SKM-1 treated with dmso at 0.1 percent for 144 hours (cell line): ENCODE data around the gene LIMS1.
"Not testable (repeated sequence)": the region's sequence is repeated elsewhere in the genome, so short reads cannot be mapped to it uniquely, and the experiment has no call there.

ENCODE experiments used
- DNase-seq: peaks from one replicate; lab custom pipeline; 2025; ENCODE audit not compliant: unreplicated experiment; lab: John Stamatoyannopoulos, UW

LIMS1 gene

GRCh38 chr2:108548208-108549003 lies 14.1 kb downstream of the LIMS1 start:
- DNase-seq = no peak

GRCh38 chr2:108552566-108552965 lies 18.3 kb downstream of the LIMS1 start:
- DNase-seq = no peak

- no peak for DNase-seq
These were observed 19.1 kb downstream of the LIMS1 start for GRCh38 chr2:108553209-108553919.

- DNase-seq = no peak
These were observed 20.3 kb downstream of the LIMS1 start for GRCh38 chr2:108554528-108554927.

- DNase-seq = no peak
These were observed 21.3 kb downstream of the LIMS1 start for GRCh38 chr2:108555572-108555971.

GRCh38 chr2:108556581-108556980 lies 22.3 kb downstream of the LIMS1 start:
- DNase-seq = not testable (repeated sequence)

- no peak for DNase-seq
These were observed 26.1 kb downstream of the LIMS1 start for GRCh38 chr2:108560241-108560811.

GRCh38 chr2:108560895-108561530 lies 26.7 kb downstream of the LIMS1 start:
- no peak for DNase-seq

- DNase-seq = no peak
These were observed 28.0 kb downstream of the LIMS1 start for GRCh38 chr2:108562274-108562673.

- no peak for DNase-seq
These were observed 30.2 kb downstream of the LIMS1 start for GRCh38 chr2:108564510-108564909.

- DNase-seq = no peak
These were observed 31.6 kb downstream of the LIMS1 start for GRCh38 chr2:108565778-108566375.

GRCh38 chr2:108570416-108570815 lies 36.1 kb downstream of the LIMS1 start:
- no peak for DNase-seq

GRCh38 chr2:108571286-108571685 lies 37.0 kb downstream of the LIMS1 start:
- DNase-seq = no peak

- DNase-seq = no peak
These were observed 38.8 kb downstream of the LIMS1 start for GRCh38 chr2:108573061-108573460.

- DNase-seq = no peak
These were observed 40.1 kb downstream of the LIMS1 start for GRCh38 chr2:108574332-108574731.

- DNase-seq = no peak
These were observed 41.1 kb downstream of the LIMS1 start for GRCh38 chr2:108575132-108575966.

GRCh38 chr2:108577099-108577498 lies 42.8 kb downstream of the LIMS1 start:
- no peak for DNase-seq

GRCh38 chr2:108579623-108580022 lies 45.4 kb downstream of the LIMS1 start:
- no peak for DNase-seq

- no peak for DNase-seq
These were observed 45.8 kb downstream of the LIMS1 start for GRCh38 chr2:108580050-108580449.

GRCh38 chr2:108583903-108584520 lies 49.7 kb downstream of the LIMS1 start:
- peak; percentile 60 for DNase-seq
